ENCODE measurements around the gene SRSF3. TPM values are rescaled to one million over a fixed set of nuclear protein-coding genes. Genes with fewer than 3 reads are reported as not detected.
A peak's percentile ranks its signal among the peaks of the same experiment; 100 is the strongest.

The SRSF3 gene
- total and polyA plus RNA-seq, 2 donors (not counting 1 experiment from before 2014, with no cell fraction given), result 316 to 642 TPM

DNA sequence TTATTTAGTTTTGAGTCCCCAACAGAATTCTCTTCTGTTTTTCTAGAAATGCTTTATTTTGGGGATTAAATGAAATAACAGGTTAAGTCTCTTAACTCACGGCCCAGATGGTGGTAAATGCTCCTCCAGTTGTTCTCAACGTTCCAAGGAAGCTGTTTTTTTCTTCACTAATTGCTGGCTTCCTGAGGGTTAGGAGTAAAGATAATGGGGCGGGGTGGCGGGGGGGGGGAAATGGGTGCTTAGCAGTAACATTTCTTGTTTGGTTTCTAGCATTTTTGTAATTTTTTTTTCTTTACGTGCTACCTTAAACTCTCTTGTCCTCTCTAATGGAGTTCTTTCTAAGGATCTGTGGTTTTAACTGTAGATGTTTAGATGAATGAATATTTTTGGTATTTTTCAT, 2.2 kb downstream of the SRSF3 start:
- intact Hi-C loops (cut with micrococcal nuclease), result loop anchor here (10.0 kb wide), 3 partner anchors 278 to 578 kb away; partner anchors contain the start of genes FGD2, PIM1 and PPIL1
- Mint-ChIP-seq H3K27ac (peak overlapping the region; percentile 54), H3K4me3 (peak overlapping the region; percentile 90), H3K27me3 (no peaks in the 10 kb centered on the region), H3K4me1 (peaks cover 59% of the 10 kb centered on the region), H3K9me3 (ENCODE audit: insufficient read depth) (no peaks in the 10 kb centered on the region)
- DNase-seq, result no peak
- TF ChIP-seq, protein P1, sequence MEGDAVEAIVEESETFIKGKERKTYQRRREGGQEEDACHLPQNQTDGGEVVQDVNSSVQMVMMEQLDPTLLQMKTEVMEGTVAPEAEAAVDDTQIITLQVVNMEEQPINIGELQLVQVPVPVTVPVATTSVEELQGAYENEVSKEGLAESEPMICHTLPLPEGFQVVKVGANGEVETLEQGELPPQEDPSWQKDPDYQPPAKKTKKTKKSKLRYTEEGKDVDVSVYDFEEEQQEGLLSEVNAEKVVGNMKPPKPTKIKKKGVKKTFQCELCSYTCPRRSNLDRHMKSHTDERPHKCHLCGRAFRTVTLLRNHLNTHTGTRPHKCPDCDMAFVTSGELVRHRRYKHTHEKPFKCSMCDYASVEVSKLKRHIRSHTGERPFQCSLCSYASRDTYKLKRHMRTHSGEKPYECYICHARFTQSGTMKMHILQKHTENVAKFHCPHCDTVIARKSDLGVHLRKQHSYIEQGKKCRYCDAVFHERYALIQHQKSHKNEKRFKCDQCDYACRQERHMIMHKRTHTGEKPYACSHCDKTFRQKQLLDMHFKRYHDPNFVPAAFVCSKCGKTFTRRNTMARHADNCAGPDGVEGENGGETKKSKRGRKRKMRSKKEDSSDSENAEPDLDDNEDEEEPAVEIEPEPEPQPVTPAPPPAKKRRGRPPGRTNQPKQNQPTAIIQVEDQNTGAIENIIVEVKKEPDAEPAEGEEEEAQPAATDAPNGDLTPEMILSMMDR (IDR thresholded peaks at IDR 0.05), result no peak
- no peak for TF ChIP-seq EZH2 (IDR thresholded peaks at IDR 0.05; ENCODE audit: borderline replicate concordance, insufficient read depth, low read depth, low read length, poor library complexity, severe bottlenecking)
- H3K27me3 ChIP-seq (replicated peaks in 1 of 4; ENCODE audit: control extremely low read depth in 1 of 4, control insufficient read depth in 3 of 4, insufficient read depth in 4 of 4, low read length in 3 of 4), result no peaks in the 10 kb centered on the region
- ATAC-seq (ENCODE audit: low read depth), result no peak
- H3K4me2 ChIP-seq (replicated peaks; ENCODE audit: low read depth, low read length, poor library complexity, severe bottlenecking), result peak overlapping the region; percentile 79
- peak overlapping the region in 1 of 2 donors; percentile 93 for H3K27ac ChIP-seq (ENCODE audit: low read length in 2 of 2)
- H2AFZ ChIP-seq (ENCODE audit: insufficient read depth, low read depth, low read length, poor library complexity, severe bottlenecking), result no peak overlapping the region
- peaks cover 83% of the 10 kb centered on the region for H3K79me2 ChIP-seq (ENCODE audit: control insufficient read depth, insufficient read depth, low read length)
- peaks cover 65% of the 10 kb centered on the region for H4K20me1 ChIP-seq (ENCODE audit: control insufficient read depth, insufficient read depth, low read length, poor library complexity, severe bottlenecking)
- H3K36me3 ChIP-seq (replicated peaks in 1 of 2; ENCODE audit: control extremely low read depth in 1 of 2, control insufficient read depth in 1 of 2, extremely low read depth in 1 of 2, insufficient read depth in 2 of 2, low read length in 1 of 2), result peaks cover 13 to 48% of the 10 kb centered on the region in 2 experiments
- H3K4me3 ChIP-seq (ENCODE audit: control extremely low read depth in 1 of 5, extremely low read depth in 1 of 5, insufficient read depth in 1 of 5, low read depth in 2 of 5, low read length in 4 of 5), result peak overlapping the region; percentile 91 to 100 (median 97)
- H3K9ac ChIP-seq (ENCODE audit: low read length), result peak overlapping the region; percentile 94
- WGBS (ENCODE audit: insufficient coverage), result no CpG with 5 or more reads among the region's 5 CpGs
- H3K4me1 ChIP-seq (ENCODE audit: control insufficient read depth in 2 of 2, insufficient read depth in 2 of 2, low read length in 2 of 2), result peaks cover 55 to 67% of the 10 kb centered on the region in 2 donors
- ChIA-PET POLR2A (interaction anchor here (0.6 kb wide), 3 partner anchors 88 to 100 kb away, joined by 3 to 4 read pairs (median 3); no protein-coding TSS in a partner anchor), CTCF (interaction anchor here (0.7 to 1.3 kb wide), 5 partner anchors 19 to 422 kb away, joined by 3 to 13 read pairs (median 4); no protein-coding TSS in a partner anchor)
- H3K9me3 ChIP-seq (ENCODE audit: control extremely low read depth in 1 of 3, control insufficient read depth in 2 of 3, insufficient read depth in 1 of 3, low read length in 2 of 3), result no peaks in the 10 kb centered on the region

DNA sequence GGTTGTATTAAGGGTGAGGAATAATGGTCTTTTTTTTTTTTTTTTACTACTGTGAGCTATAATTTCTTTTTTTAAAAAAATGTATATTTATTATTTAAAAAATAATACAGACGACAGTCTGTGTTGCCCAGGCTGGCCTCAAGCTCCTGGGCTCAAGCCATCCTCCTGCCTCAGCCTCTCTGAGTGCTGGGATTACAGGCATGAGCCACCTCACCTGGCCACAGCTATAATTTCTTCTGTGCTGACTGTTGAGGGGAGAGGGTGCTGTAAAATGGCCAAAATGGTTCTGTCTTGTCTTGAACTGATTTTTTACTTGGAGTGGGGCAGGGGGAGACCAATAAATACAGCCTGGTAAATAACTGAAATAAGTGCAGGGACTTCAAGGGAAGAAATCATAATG, 3.6 kb downstream of the SRSF3 start:
- Mint-ChIP-seq H3K4me3 (peak overlapping the region; percentile 90), H3K27ac (peak overlapping the region; percentile 42), H3K27me3 (no peaks in the 10 kb centered on the region), H3K9me3 (ENCODE audit: insufficient read depth) (no peaks in the 10 kb centered on the region), H3K4me1 (peaks cover 56% of the 10 kb centered on the region)
- H3K4me1 ChIP-seq (ENCODE audit: control insufficient read depth in 2 of 2, insufficient read depth in 2 of 2, low read length in 2 of 2), result peaks cover 43 to 53% of the 10 kb centered on the region in 2 donors
- H2AFZ ChIP-seq (ENCODE audit: insufficient read depth, low read depth, low read length, poor library complexity, severe bottlenecking), result no peak overlapping the region
- ChIA-PET CTCF (interaction anchor here (0.7 to 1.7 kb wide), 9 partner anchors 9 to 168 kb away, joined by 3 to 7 read pairs (median 3); no protein-coding TSS in a partner anchor), POLR2A (interaction anchor here (0.6 to 1.2 kb wide), 3 partner anchors 9 to 163 kb away, joined by 3 to 11 read pairs (median 5); no protein-coding TSS in a partner anchor)
- no peak for ATAC-seq (ENCODE audit: low read depth)
- peak overlapping the region; percentile 79 for H3K4me2 ChIP-seq (replicated peaks; ENCODE audit: low read depth, low read length, poor library complexity, severe bottlenecking)
- H3K79me2 ChIP-seq (ENCODE audit: control insufficient read depth, insufficient read depth, low read length), result peaks cover 86% of the 10 kb centered on the region
- peak overlapping the region in 2 of 5 experiments; percentile 91 to 97 for H3K4me3 ChIP-seq (ENCODE audit: control extremely low read depth in 1 of 5, extremely low read depth in 1 of 5, insufficient read depth in 1 of 5, low read depth in 2 of 5, low read length in 4 of 5)
- no peaks in the 10 kb centered on the region for H3K9me3 ChIP-seq (ENCODE audit: control extremely low read depth in 1 of 3, control insufficient read depth in 2 of 3, insufficient read depth in 1 of 3, low read length in 2 of 3)
- WGBS (ENCODE audit: insufficient coverage), result no CpG with 5 or more reads among the region's 1 CpG
- intact Hi-C loops (cut with micrococcal nuclease), result loop anchor here (10.0 kb wide), 3 partner anchors 277 to 577 kb away; partner anchors contain the start of genes FGD2, PIM1 and PPIL1
- no peak for TF ChIP-seq EZH2 (IDR thresholded peaks at IDR 0.05; ENCODE audit: borderline replicate concordance, insufficient read depth, low read depth, low read length, poor library complexity, severe bottlenecking)
- TF ChIP-seq, protein P1 (IDR thresholded peaks at IDR 0.05), result no peak
- DNase-seq, result no peak
- no peak overlapping the region for H3K27ac ChIP-seq (ENCODE audit: low read length in 2 of 2)
- peaks cover 76% of the 10 kb centered on the region for H4K20me1 ChIP-seq (ENCODE audit: control insufficient read depth, insufficient read depth, low read length, poor library complexity, severe bottlenecking)
- no peaks in the 10 kb centered on the region for H3K27me3 ChIP-seq (replicated peaks in 1 of 4; ENCODE audit: control extremely low read depth in 1 of 4, control insufficient read depth in 3 of 4, insufficient read depth in 4 of 4, low read length in 3 of 4)
- H3K9ac ChIP-seq (ENCODE audit: low read length), result peak overlapping the region; percentile 28
- peaks cover 19 to 62% of the 10 kb centered on the region in 2 experiments for H3K36me3 ChIP-seq (replicated peaks in 1 of 2; ENCODE audit: control extremely low read depth in 1 of 2, control insufficient read depth in 1 of 2, extremely low read depth in 1 of 2, insufficient read depth in 2 of 2, low read length in 1 of 2)

Data from B cell (primary cell).